ENCODE data around the gene PRR27.
"Not testable (repeated sequence)": the region's sequence is repeated elsewhere in the genome, so short reads cannot be mapped to it uniquely, and the experiment has no call there.

Gene PRR27

DNA sequence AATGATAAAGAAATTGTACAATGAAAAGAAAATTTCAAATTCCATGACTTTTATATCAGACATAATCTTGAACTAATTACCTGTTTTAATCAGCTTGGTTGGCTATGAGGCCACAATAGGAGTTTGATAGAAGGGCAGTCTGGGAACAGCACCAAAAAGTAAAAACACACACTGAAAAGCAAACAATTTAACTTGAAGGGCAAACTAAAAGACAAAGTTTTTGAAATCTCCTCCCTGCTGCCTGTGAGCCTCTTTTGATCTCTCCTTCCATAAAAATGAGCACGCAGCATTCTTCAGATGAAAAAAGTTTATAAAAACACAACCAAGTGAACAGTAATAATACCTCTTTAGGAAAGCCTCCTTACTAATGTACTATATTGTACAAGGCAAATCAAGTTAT is 49.6 kb downstream of the PRR27 start:
- POLR2A ChIA-PET, result no interaction called here
- no peak overlapping the region for H3K4me3 ChIP-seq (ENCODE audit: low read depth, low read length)
- TF ChIP-seq, protein P1, sequence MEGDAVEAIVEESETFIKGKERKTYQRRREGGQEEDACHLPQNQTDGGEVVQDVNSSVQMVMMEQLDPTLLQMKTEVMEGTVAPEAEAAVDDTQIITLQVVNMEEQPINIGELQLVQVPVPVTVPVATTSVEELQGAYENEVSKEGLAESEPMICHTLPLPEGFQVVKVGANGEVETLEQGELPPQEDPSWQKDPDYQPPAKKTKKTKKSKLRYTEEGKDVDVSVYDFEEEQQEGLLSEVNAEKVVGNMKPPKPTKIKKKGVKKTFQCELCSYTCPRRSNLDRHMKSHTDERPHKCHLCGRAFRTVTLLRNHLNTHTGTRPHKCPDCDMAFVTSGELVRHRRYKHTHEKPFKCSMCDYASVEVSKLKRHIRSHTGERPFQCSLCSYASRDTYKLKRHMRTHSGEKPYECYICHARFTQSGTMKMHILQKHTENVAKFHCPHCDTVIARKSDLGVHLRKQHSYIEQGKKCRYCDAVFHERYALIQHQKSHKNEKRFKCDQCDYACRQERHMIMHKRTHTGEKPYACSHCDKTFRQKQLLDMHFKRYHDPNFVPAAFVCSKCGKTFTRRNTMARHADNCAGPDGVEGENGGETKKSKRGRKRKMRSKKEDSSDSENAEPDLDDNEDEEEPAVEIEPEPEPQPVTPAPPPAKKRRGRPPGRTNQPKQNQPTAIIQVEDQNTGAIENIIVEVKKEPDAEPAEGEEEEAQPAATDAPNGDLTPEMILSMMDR (IDR thresholded peaks at IDR 0.05; ENCODE audit: insufficient read depth, low read length, missing control alignments), result no peak
- CTCF ChIA-PET, result interaction anchor here (2.0 kb wide), 1 partner anchor 19 kb away, joined by 7 read pairs; no protein-coding TSS in a partner anchor
- DNase-seq (ENCODE audit: low read depth, low spot score), result no peak

DNA sequence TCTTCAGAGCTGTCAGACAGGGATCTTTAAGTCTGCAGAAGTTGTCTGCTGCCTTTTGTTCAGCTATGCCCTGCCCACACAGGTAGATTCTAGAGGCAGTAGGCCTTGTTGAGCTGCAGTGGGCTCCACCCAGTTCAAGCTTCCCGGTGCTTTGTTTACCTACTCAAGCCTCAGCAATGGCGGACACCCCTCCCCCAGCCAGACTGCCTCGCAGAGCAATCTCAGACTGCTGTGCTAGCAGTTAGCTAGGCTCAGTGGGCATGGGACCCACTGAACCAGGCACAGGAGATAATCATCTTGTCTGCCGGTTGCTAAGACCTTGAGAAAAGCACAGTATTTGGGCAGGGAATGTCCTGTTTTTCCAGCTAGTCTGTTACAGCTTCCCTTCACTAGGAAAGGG is 58.7 kb downstream of the PRR27 start:
- POLR2A ChIA-PET; H3K4me3 ChIP-seq (ENCODE audit: low read depth, low read length); DNase-seq (ENCODE audit: low read depth, low spot score); CTCF ChIA-PET: not testable (repeated sequence)

Data from AG04449 (cell line).